OCI-LY1 (cell line): ENCODE data around the gene PRCD.

Experiments used
- H2AFZ ChIP-seq: fragments of 200-600 bp; sonication (generic), shearing (Covaris generic); 2 replicates; pipeline ENCODE4 v1.6.0; 2014; ENCODE audit warnings: antibody characterized with exemption, mild to moderate bottlenecking, low read length
- H3F3A ChIP-seq: fragments of 200-600 bp; sonication (generic), shearing (Covaris generic); 2 replicates; pipeline ENCODE4 v1.6.0; 2014; ENCODE audit warnings: mild to moderate bottlenecking, antibody characterized with exemption, low read length, moderate library complexity; ENCODE audit not compliant: insufficient read depth
- H3K27ac ChIP-seq: fragments of 200-600 bp; sonication (generic); 2 replicates; pipeline ENCODE4 v1.5.1; 2014; ENCODE audit warnings: low read length, mixed run types, mild to moderate bottlenecking, low read depth; ENCODE audit not compliant: poor library complexity, severe bottlenecking
- H3K27me3 ChIP-seq: fragments of 200-600 bp; sonication (generic); 2 replicates; pipeline ENCODE4 v1.6.0; 2014; ENCODE audit warnings: antibody characterized with exemption, mild to moderate bottlenecking, low read length, moderate library complexity; ENCODE audit not compliant: insufficient read depth
- H3K36me3 ChIP-seq: fragments of 200-600 bp; sonication (generic); 2 replicates; pipeline ENCODE4 v1.6.1; 2014; ENCODE audit warnings: mild to moderate bottlenecking, antibody characterized with exemption, low read length, moderate library complexity, mixed read lengths; ENCODE audit not compliant: insufficient read depth
- H3K4me1 ChIP-seq: fragments of 200-600 bp; sonication (generic); 2 replicates; pipeline ENCODE4 v1.5.1; 2014; ENCODE audit warnings: mild to moderate bottlenecking, low read length, moderate library complexity; ENCODE audit not compliant: insufficient read depth, severe bottlenecking
- H3K4me2 ChIP-seq: fragments of 200-600 bp; sonication (generic), shearing (Covaris generic); 2 replicates; pipeline ENCODE4 v1.6.1; 2014; ENCODE audit warnings: low read length
- H3K4me3 ChIP-seq: fragments of 200-600 bp; sonication (generic); 2 replicates; pipeline ENCODE4 v1.5.1; 2014; ENCODE audit warnings: low read length, low read depth, mild to moderate bottlenecking, mixed read lengths; ENCODE audit not compliant: poor library complexity, severe bottlenecking
- H3K79me2 ChIP-seq: fragments of 200-600 bp; shearing (Covaris generic); 2 replicates; pipeline ENCODE4 v1.6.1; 2016; ENCODE audit warnings: mixed run types, low read length, mixed read lengths; ENCODE audit not compliant: insufficient read depth
- H3K9ac ChIP-seq: fragments of 200-600 bp; sonication (generic), shearing (Covaris generic); 2 replicates; pipeline ENCODE4 v1.6.1; 2014; ENCODE audit warnings: mild to moderate bottlenecking, low read length, mixed read lengths
- H3K9me2 ChIP-seq: fragments of 200-600 bp; sonication (generic), shearing (Covaris generic); 2 replicates; pipeline ENCODE4 v1.6.1; 2014; ENCODE audit warnings: low read depth, mild to moderate bottlenecking, low read length, mixed read lengths
- H3K9me3 ChIP-seq: fragments of 200-600 bp; shearing (Covaris generic); 2 replicates; pipeline ENCODE4 v1.6.1; 2014; ENCODE audit warnings: low read length, mixed read lengths
- H4K20me1 ChIP-seq: fragments of 200-600 bp; sonication (generic), shearing (Covaris generic); 2 replicates; pipeline ENCODE4 v1.6.0; 2016; ENCODE audit warnings: mild to moderate bottlenecking, low read length; ENCODE audit not compliant: insufficient read depth
- EZH2 ChIP-seq: fragments of 200-600 bp; sonication (generic), shearing (Covaris generic); IDR thresholded peaks from 2 replicates; pipeline ENCODE4 v1.8.0; 2017; ENCODE audit warnings: borderline replicate concordance, mixed run types, mild to moderate bottlenecking, antibody characterized with exemption, low read length, moderate library complexity, mixed read lengths
- TF ChIP-seq, protein P1 (sequence below): fragments of 200-600 bp; sonication (generic), shearing (Covaris generic); IDR thresholded peaks from 2 replicates; pipeline ENCODE4 v1.5.1; 2017; ENCODE audit warnings: mild to moderate bottlenecking, antibody characterized with exemption, low read length, moderate library complexity, mixed read lengths

PRCD gene

GRCh38 chr17:76500074-76500746 is 39.6 kb upstream of the PRCD start:
- H3K4me1 ChIP-seq: peaks cover 43% of the 10 kb centered on the region

GRCh38 chr17:76500747-76501017 is 39.2 kb upstream of the PRCD start:
- peak overlapping the region; percentile 81 for H3K4me2 ChIP-seq
- H3K36me3 ChIP-seq: no peaks in the 10 kb centered on the region
- H3K9ac ChIP-seq: peak overlapping the region; percentile 72
- H3K4me3 ChIP-seq: peak overlapping the region; percentile 85
- no peaks in the 10 kb centered on the region for H3K79me2 ChIP-seq
- no peaks in the 10 kb centered on the region for H3K9me2 ChIP-seq
- H2AFZ ChIP-seq: no peak overlapping the region
- H4K20me1 ChIP-seq: no peaks in the 10 kb centered on the region
- no peaks in the 10 kb centered on the region for H3K9me3 ChIP-seq
- no peak for TF ChIP-seq EZH2
- TF ChIP-seq, protein P1, sequence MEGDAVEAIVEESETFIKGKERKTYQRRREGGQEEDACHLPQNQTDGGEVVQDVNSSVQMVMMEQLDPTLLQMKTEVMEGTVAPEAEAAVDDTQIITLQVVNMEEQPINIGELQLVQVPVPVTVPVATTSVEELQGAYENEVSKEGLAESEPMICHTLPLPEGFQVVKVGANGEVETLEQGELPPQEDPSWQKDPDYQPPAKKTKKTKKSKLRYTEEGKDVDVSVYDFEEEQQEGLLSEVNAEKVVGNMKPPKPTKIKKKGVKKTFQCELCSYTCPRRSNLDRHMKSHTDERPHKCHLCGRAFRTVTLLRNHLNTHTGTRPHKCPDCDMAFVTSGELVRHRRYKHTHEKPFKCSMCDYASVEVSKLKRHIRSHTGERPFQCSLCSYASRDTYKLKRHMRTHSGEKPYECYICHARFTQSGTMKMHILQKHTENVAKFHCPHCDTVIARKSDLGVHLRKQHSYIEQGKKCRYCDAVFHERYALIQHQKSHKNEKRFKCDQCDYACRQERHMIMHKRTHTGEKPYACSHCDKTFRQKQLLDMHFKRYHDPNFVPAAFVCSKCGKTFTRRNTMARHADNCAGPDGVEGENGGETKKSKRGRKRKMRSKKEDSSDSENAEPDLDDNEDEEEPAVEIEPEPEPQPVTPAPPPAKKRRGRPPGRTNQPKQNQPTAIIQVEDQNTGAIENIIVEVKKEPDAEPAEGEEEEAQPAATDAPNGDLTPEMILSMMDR: no peak
- no peak overlapping the region for H3K27ac ChIP-seq
- H3F3A ChIP-seq: no peaks in the 10 kb centered on the region
- peaks cover 43% of the 10 kb centered on the region for H3K4me1 ChIP-seq
- no peaks in the 10 kb centered on the region for H3K27me3 ChIP-seq

More at GRCh38 chr17:76500074-76500746, 39.6 kb upstream of the PRCD start:
- Histone ChIP-seq H3K4me2 (peak overlapping the region; percentile 81), H3K9ac (peak overlapping the region; percentile 72), H3K79me2 (no peaks in the 10 kb centered on the region), H4K20me1 (no peaks in the 10 kb centered on the region), H3K27me3 (no peaks in the 10 kb centered on the region), H3K9me3 (no peaks in the 10 kb centered on the region), H3K27ac (no peak overlapping the region), H3K4me3 (peak overlapping the region; percentile 85), H3K9me2 (no peaks in the 10 kb centered on the region), H3K36me3 (no peaks in the 10 kb centered on the region), H3F3A (no peaks in the 10 kb centered on the region), H2AFZ (no peak overlapping the region)
- TF ChIP-seq, protein P1: no peak

DNA sequence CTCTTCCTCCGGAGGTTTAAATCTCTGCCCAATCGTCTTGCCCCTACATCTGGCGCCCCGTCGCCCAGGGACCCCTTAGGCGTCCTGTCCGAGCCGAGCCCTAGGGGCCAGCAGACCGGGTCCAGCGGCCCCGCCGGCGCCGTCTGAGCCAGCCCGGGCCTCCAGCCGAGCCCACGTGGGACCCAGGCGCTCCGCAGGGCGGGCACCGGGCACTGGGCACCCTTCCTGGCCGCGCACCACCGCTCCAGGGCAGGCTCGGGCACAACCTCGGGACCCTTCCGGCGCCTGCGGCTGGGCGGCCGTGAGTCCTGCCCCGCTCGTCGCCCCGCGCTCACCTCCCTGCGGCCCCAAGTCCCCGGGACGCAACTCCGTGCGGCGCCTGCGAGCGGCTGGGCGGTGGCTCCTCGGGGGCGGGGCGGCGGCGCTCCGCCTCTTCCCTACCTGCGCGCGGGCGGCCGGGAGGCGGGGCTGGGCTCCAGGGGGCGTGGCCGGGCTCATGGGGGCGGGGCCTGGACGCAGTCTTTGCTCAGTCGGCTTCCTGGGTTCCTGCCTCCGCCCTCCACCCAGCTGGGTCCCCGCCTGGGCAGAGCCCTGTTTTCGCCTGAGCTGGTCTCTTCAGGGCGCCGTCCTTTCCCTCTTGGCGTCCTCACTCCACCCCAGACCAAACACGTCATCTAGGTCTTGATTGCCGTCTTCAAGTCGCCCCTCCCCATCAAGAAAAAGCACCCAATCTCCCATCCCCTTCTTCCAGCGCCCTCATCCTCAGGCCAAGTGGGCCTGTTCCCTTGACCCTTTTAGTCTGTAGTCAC is 38.6 kb upstream of the PRCD start, which contains the start of gene RHBDF2:
Gene RHBDF2 (minus strand): TSS at position 406 of the 809 bp plus-strand sequence. CDS start 19,899 bp downstream, outside the sequence.
- TF ChIP-seq EZH2: no peak
- TF ChIP-seq, protein P1: no peak
- Histone ChIP-seq H3K4me3 (peak within 1 kb of the TSS; percentile 85), H3K27me3 (no peaks in the 10 kb centered on the region), H3F3A (no peaks in the 10 kb centered on the region), H4K20me1 (no peaks in the 10 kb centered on the region), H3K4me2 (peak within 1 kb of the TSS; percentile 81), H3K4me1 (peaks cover 43% of the 10 kb centered on the region), H3K36me3 (no peaks in the 10 kb centered on the region), H2AFZ (no peak within 1 kb of the TSS), H3K79me2 (no peaks in the 10 kb centered on the region), H3K9ac (peak within 1 kb of the TSS; percentile 72), H3K9me2 (no peaks in the 10 kb centered on the region), H3K9me3 (no peaks in the 10 kb centered on the region), H3K27ac (peak within 1 kb of the TSS; percentile 38)
